ENCODE results near the gene MXRA7. TPM values are rescaled to one million over a fixed set of nuclear protein-coding genes. Genes with fewer than 3 reads are reported as not detected.

MXRA7 gene
- total and polyA plus RNA-seq, 2 donors (not counting 3 experiments of a cell fraction or from before 2014, with no cell fraction given), result 49.5 to 95.8 TPM

DNA sequence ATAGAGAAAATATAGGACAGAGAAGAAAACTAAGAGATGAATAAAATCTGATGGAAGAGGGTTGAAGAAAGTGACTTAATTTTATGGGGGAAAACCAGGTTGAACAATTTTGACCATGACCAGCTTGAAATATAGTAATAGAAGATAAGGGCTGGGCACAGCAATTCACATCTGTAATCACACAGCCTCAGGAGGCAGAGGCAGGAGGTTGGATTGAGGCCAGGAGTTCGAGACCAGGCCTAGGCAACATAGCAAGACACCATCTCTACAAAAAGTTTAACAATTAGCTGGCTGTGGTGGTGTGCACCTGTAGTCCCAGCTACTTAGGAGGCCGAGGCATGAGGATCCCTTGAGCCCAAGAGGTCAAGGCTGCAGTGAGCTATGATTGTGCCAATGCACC, 8.7 kb downstream of the MXRA7 start:
- no peak overlapping the region for H3K4me3 ChIP-seq (replicated peaks in 1 of 3; ENCODE audit: insufficient read depth in 1 of 3, low read depth in 1 of 3, low read length in 3 of 3)
- CTCF ChIA-PET, result interaction anchor here (0.9 to 2.5 kb wide), 3 partner anchors 12 to 21 kb away, joined by 3 to 9 read pairs (median 4); no protein-coding TSS in a partner anchor
- FAIRE-seq (no peak), DNase-seq (ENCODE audit: low read depth, low spot score) (no peak)
- intact Hi-C loops (cut with micrococcal nuclease) (no loop called here), dilution Hi-C loops (cut with MboI; ENCODE audit: extremely low pct_ligation_motif_present, low sequenced_read_pairs) (no loop called here)
- H3K27me3 ChIP-seq (ENCODE audit: control insufficient read depth in 2 of 2, insufficient read depth in 2 of 2, low read length in 2 of 2), result no peaks in the 10 kb centered on the region
- peaks cover 24% of the 10 kb centered on the region for H3K4me1 ChIP-seq (ENCODE audit: control insufficient read depth, extremely low read depth, insufficient read depth, low read length)
- no peak overlapping the region for H3K4me2 ChIP-seq (ENCODE audit: insufficient read depth, low read length)
- peaks cover 74% of the 10 kb centered on the region for H3K79me2 ChIP-seq (ENCODE audit: control insufficient read depth, insufficient read depth, low read length)
- H3K9ac ChIP-seq (replicated peaks; ENCODE audit: extremely low read depth, insufficient read depth, low read length), result no peak overlapping the region
- no peaks in the 10 kb centered on the region for H3K9me3 ChIP-seq (replicated peaks; ENCODE audit: control insufficient read depth, insufficient read depth, low read length)
- no peak overlapping the region for H2AFZ ChIP-seq (ENCODE audit: low read depth, low read length)
- no peaks in the 10 kb centered on the region for H3K36me3 ChIP-seq (ENCODE audit: control insufficient read depth in 2 of 2, extremely low read depth in 1 of 2, insufficient read depth in 2 of 2, low read length in 2 of 2)
- no peaks in the 10 kb centered on the region for H4K20me1 ChIP-seq (replicated peaks; ENCODE audit: control insufficient read depth, extremely low read depth, insufficient read depth, low read length)
- BruUV-seq (replicated peaks), result no TSS peak
- H3K9me1 ChIP-seq (replicated peaks; ENCODE audit: control insufficient read depth, extremely low read depth, insufficient read depth, low read length), result no peaks in the 10 kb centered on the region
- no peak for TF ChIP-seq FOS (IDR thresholded peaks at IDR 0.05; ENCODE audit: borderline replicate concordance, insufficient read depth, low read length)
- TF ChIP-seq MAX (IDR thresholded peaks at IDR 0.05; ENCODE audit: insufficient read depth, insufficient read length), result no peak
- no peak for TF ChIP-seq POLR2AphosphoS5 (IDR thresholded peaks at IDR 0.05; ENCODE audit: insufficient read depth, low read depth, low read length)
- TF ChIP-seq JUN (IDR thresholded peaks at IDR 0.05; ENCODE audit: borderline replicate concordance, insufficient read depth, insufficient read length, low read depth), result no peak
- no peak for TF ChIP-seq GATA2 (IDR thresholded peaks at IDR 0.05; ENCODE audit: insufficient read depth, insufficient read length, low read depth, low read length)
- TF ChIP-seq CTCF (IDR thresholded peaks at IDR 0.05; ENCODE audit: extremely low read depth in 1 of 2, insufficient read depth in 1 of 2, low read depth in 1 of 2, low read length in 2 of 2), result no peak
- H3K27ac ChIP-seq (ENCODE audit: insufficient read depth, low read depth, low read length), result no peak overlapping the region
- POLR2A ChIA-PET, result no interaction called here
